Fibroblast of the aortic adventitia (primary cell): ENCODE results near the gene ADAMTS15. TPM values are rescaled to one million over a fixed set of nuclear protein-coding genes. Genes with fewer than 3 reads are reported as not detected.

Experiments used
- DNase-seq: peaks from one replicate; pipeline ENCODE4 v3.0.0-alpha.2; 2010; ENCODE audit warnings: low read depth
- H3K4me3 ChIP-seq: 2 replicates; pipeline ENCODE4 v1.5.1; 2011; ENCODE audit warnings: low read depth, mild to moderate bottlenecking, control low read depth, low read length, moderate library complexity
- CTCF ChIP-seq: IDR thresholded peaks from 2 replicates; pipeline ENCODE4 v1.5.1; 2011; ENCODE audit warnings: mild to moderate bottlenecking, low read length, control low read depth, inconsistent platforms; ENCODE audit not compliant: insufficient read depth
- total RNA-seq: library from RNA; depleted of rRNA; stranded (reverse); fragments of >200 nt; gene quantifications from 2 replicates; pipeline ENCODE4 v1.2.3, GENCODE V29; 2012; ENCODE audit warnings: low replicate concordance

Gene ADAMTS15
- total RNA-seq, 1 donor = 30.8 TPM

DNA sequence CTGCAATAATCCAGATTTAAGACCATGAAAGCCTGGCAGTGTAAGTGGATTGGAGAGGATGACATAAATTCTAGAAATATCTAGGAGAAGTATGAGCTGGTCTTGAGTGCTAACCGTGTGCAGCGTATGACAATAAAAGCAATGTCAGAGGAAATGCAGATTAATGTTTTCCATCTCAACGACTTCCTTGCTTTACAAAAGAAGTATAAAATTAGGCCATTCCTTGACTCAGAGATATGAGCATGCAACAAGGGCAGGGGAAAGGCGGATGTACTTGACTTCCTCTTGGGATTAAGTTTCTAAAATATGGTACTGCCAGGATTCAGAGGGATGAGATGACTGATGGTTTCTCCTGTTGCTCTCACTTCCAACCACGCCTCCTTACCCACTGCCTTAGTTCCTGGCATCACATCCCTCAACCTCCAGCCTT lies 32.3 kb downstream of the ADAMTS15 start:
- peak; percentile 75 for DNase-seq
- TF ChIP-seq CTCF = no peak
- H3K4me3 ChIP-seq = no peak overlapping the region

- no peak overlapping the region for H3K4me3 ChIP-seq
- no peak for DNase-seq
- TF ChIP-seq CTCF = no peak
These were observed 34.7 kb downstream of the ADAMTS15 start for GRCh38 chr11:130483124-130483523.

DNA sequence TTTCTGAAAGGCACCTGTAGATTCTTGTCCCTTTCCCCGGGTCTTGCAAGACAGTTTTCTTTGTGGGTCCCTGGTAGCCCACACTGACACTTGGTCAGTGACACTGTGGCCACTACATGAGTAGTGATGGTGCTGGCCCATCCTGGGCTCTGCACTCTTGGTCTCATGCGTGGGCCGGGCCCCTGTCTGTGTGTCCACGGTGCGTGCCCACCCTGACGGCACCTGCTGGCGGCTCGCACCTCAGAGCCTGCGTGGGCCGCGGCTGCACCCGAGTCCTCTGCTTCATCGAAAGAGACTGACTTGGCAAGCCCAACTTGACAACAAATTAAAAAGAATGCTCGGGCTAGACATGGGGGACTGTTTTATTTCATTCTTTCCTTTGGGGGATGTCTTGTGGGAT lies 37.5 kb downstream of the ADAMTS15 start:
- H3K4me3 ChIP-seq = no peak overlapping the region
- no peak for TF ChIP-seq CTCF
- no peak for DNase-seq

DNA sequence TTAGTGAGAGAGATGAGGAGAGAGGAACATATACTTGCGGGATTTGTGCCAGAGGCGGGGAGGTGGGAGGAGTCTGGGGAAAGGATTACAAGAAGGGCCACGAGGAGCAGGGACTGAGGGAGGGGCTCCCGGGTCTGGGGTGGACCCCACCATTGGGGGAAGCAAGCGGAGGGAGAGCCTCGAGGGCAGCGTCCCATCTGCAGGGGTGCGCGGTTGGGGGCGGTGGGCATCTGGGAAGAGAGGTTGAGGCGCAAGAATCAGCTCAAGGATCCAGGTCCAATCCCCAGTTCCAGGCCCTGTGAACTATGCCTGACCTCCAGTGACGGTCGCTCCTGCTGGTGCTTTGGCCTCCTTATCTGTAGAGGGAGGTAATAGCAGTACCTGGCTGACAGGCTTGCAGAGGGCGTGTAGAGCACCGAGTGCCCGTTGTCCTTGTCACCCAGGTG lies 38.0 kb downstream of the ADAMTS15 start:
- TF ChIP-seq CTCF = no peak
- no peak overlapping the region for H3K4me3 ChIP-seq
- DNase-seq = no peak

DNA sequence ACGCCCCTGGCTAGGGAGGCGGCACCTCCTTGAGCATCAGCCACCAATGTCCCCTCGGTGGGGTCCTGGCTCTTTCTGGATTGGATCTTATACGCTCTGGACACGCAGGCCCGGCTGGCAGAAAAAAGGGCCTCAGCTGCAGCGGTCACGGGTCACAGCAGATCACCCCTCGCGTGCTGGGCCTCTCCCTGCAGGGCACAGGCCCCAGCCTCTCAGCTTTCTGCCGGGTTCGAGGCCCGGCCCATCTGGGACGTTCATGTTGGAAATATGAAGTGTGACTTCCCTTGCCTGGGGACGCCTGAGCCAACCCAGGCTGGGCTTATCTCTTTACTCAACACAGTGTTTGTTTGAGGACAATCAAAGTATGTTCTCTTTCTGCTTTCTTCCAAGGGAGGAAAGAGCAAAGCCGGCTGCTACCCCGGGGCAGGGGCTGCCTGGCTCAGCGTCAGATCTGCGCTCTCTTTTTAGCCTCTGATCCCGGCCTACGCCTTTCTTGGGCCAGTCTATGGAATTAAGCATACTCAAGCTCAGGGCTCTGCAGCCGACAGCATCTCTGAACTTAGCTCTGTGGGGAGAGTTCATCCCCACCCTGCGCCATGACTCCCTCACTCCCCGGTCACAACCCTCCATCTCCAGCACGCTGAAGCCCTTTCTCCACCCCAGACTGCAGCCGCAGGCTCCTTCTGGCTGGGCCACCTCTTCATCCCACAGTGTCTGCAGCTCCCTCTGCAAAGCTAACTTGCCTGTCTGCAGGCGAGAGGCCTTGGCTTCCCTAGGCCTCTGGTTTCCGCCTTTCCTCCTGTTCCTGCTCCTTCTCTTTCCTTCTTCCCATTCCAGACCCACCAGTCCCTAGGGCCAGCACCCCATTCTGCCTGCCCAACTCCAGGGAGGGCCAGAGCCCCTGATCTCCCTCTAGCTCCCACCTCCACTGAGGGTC lies 38.8 kb downstream of the ADAMTS15 start:
- H3K4me3 ChIP-seq = no peak overlapping the region
- no peak for DNase-seq
- TF ChIP-seq CTCF = no peak

GRCh38 chr11:130487924-130488815 lies 39.7 kb downstream of the ADAMTS15 start:
- no peak overlapping the region for H3K4me3 ChIP-seq
- DNase-seq = peak; percentile 74
- TF ChIP-seq CTCF = peak; percentile 22
